Neuronal stem cell (in vitro differentiated cells): ENCODE results near the gene RASGEF1C.
A peak's percentile ranks its signal among the peaks of the same experiment; 100 is the strongest.

Experiments used
- DNase-seq: peaks from one replicate; pipeline ENCODE4 v3.0.0-alpha.2; 2013; ENCODE audit warnings: low spot score
- H2AFZ ChIP-seq: one replicate; pipeline ENCODE4 v1.6.1; 2013; ENCODE audit warnings: mild to moderate bottlenecking, low read length, inconsistent platforms
- H2AK5ac ChIP-seq: 2 replicates; pipeline ENCODE4 v1.6.1; 2013; ENCODE audit warnings: low read depth, mild to moderate bottlenecking, inconsistent platforms, low read length, moderate library complexity, mixed read lengths
- H2BK120ac ChIP-seq: 2 replicates; pipeline ENCODE4 v1.6.1; 2013; ENCODE audit warnings: low read depth, mild to moderate bottlenecking, inconsistent platforms, low read length, moderate library complexity, mixed read lengths
- H2BK12ac ChIP-seq: one replicate; pipeline ENCODE4 v1.6.1; 2013; ENCODE audit warnings: low read length, inconsistent platforms
- H2BK15ac ChIP-seq: 2 replicates; pipeline ENCODE4 v1.6.1; 2013; ENCODE audit warnings: mild to moderate bottlenecking, low read length, inconsistent platforms, mixed read lengths
- H2BK5ac ChIP-seq: one replicate; pipeline ENCODE4 v1.6.1; 2013; ENCODE audit warnings: inconsistent platforms, mild to moderate bottlenecking, low read length, moderate library complexity
- H3K14ac ChIP-seq: one replicate; pipeline ENCODE4 v1.6.1; 2013; ENCODE audit warnings: low read length, inconsistent platforms
- H3K18ac ChIP-seq: 2 replicates; pipeline ENCODE4 v1.6.1; 2013; ENCODE audit warnings: low read length, inconsistent platforms
- H3K23ac ChIP-seq: 2 replicates; pipeline ENCODE4 v1.6.1; 2013; ENCODE audit warnings: low read depth, mild to moderate bottlenecking, mixed read lengths, low read length, inconsistent platforms; ENCODE audit not compliant: poor library complexity
- H3K27ac ChIP-seq: replicated peaks from 3 replicates; pipeline ENCODE4 v1.5.1; 2013; ENCODE audit warnings: low read length, inconsistent platforms
- H3K27me3 ChIP-seq, 3 experiments: 2 replicates each; pipeline ENCODE4 v1.6.1; 2013; ENCODE audit warnings: low read length in 3 of 3, mild to moderate bottlenecking in 2 of 3, inconsistent platforms in 1 of 3, low read depth in 1 of 3, mixed read lengths in 1 of 3, moderate library complexity in 1 of 3; ENCODE audit not compliant: control insufficient read depth in 3 of 3, insufficient read depth in 3 of 3
- H3K36me3 ChIP-seq, 2 donors: replicated peaks in 1 of 2; 2 replicates each; pipeline ENCODE4 v1.6.1; 2013; ENCODE audit warnings: low read length in 2 of 2; ENCODE audit not compliant: control insufficient read depth in 2 of 2, insufficient read depth in 2 of 2
- H3K4ac ChIP-seq: 2 replicates; pipeline ENCODE4 v1.6.1; 2013; ENCODE audit warnings: inconsistent platforms, mild to moderate bottlenecking, low read length, moderate library complexity
- H3K4me1 ChIP-seq, 2 donors: 1 replicate in 1 of 2; 2 replicates in 1 of 2; pipeline ENCODE4 v1.6.1; 2013; ENCODE audit warnings: low read length in 2 of 2, low read depth in 1 of 2; ENCODE audit not compliant: control insufficient read depth in 2 of 2, insufficient read depth in 1 of 2
- H3K4me2 ChIP-seq: one replicate; pipeline ENCODE4 v1.6.1; 2013; ENCODE audit warnings: mild to moderate bottlenecking, low read length, inconsistent platforms; ENCODE audit not compliant: insufficient read depth, poor library complexity, severe bottlenecking
- H3K4me3 ChIP-seq, 2 donors: 2 replicates each; pipeline ENCODE4 v1.5.1; 2013; ENCODE audit warnings: low read length in 2 of 2, mild to moderate bottlenecking in 2 of 2, inconsistent platforms in 1 of 2, moderate library complexity in 1 of 2
- H3K79me1 ChIP-seq: one replicate; pipeline ENCODE4 v1.6.1; 2013; ENCODE audit warnings: low read depth, mild to moderate bottlenecking, inconsistent platforms, low read length, moderate library complexity
- H3K9ac ChIP-seq: one replicate; pipeline ENCODE4 v1.6.1; 2013; ENCODE audit warnings: mild to moderate bottlenecking, low read depth, low read length, inconsistent platforms; ENCODE audit not compliant: poor library complexity
- H3K9me3 ChIP-seq, 2 donors: replicated peaks in 1 of 2; 2 replicates each; pipeline versions ENCODE3 to v1.6.1; 2013; ENCODE audit warnings: low read length in 2 of 2, mild to moderate bottlenecking in 2 of 2, inconsistent platforms in 1 of 2, low read depth in 1 of 2, mixed read lengths in 1 of 2, moderate library complexity in 1 of 2; ENCODE audit not compliant: control insufficient read depth in 2 of 2, insufficient read depth in 1 of 2
- H4K8ac ChIP-seq: one replicate; pipeline ENCODE4 v1.6.1; 2013; ENCODE audit warnings: low read depth, mild to moderate bottlenecking, inconsistent platforms, low read length, moderate library complexity
- H4K91ac ChIP-seq: one replicate; pipeline ENCODE4 v1.6.1; 2013; ENCODE audit warnings: low read length, low read depth, mild to moderate bottlenecking, inconsistent platforms; ENCODE audit not compliant: poor library complexity
- WGBS, 2 donors: extraction: QIAGEN DNeasy Blood & Tissue Kit; methylation state at CpG; one replicate each; pipeline ENCODE4 v1.1.7; 2013; ENCODE audit warnings: missing lambda C conversion rate in 2 of 2, mixed read lengths in 1 of 2; ENCODE audit not compliant: insufficient read length in 2 of 2, insufficient replicate concordance in 1 of 2; ENCODE audit errors: extremely low coverage in 2 of 2; 5-methylcytosine and 5-hydroxymethylcytosine counted together

RASGEF1C gene

GRCh38 chr5:180173198-180173544, 35.8 kb downstream of the RASGEF1C start:
- WGBS, 2 donors: no CpG with 5 or more reads among the region's 4 CpGs
- DNase-seq: no peak

GRCh38 chr5:180172447-180173197, 36.4 kb downstream of the RASGEF1C start:
- H2AK5ac ChIP-seq: peak overlapping the region; percentile 86
- H3K23ac ChIP-seq: peak overlapping the region; percentile 89
- H3K79me1 ChIP-seq: no peaks in the 10 kb centered on the region
- H2BK12ac ChIP-seq: no peak overlapping the region
- peaks cover 12% of the 10 kb centered on the region in 2 donors for H3K4me1 ChIP-seq
- no CpG with 5 or more reads among the region's 11 CpGs for WGBS, 2 donors
- no peak overlapping the region for H3K4ac ChIP-seq
- H3K27ac ChIP-seq: no peak overlapping the region
- no peaks in the 10 kb centered on the region for H3K36me3 ChIP-seq
- H4K91ac ChIP-seq: peak overlapping the region; percentile 30
- H3K9me3 ChIP-seq: no peaks in the 10 kb centered on the region
- H3K27me3 ChIP-seq: no peaks in the 10 kb centered on the region
- H3K18ac ChIP-seq: peak overlapping the region; percentile 4
- H3K14ac ChIP-seq: peak overlapping the region; percentile 99
- H3K4me2 ChIP-seq: no peak overlapping the region
- H3K9ac ChIP-seq: peak overlapping the region; percentile 70
- H4K8ac ChIP-seq: no peak overlapping the region
- H2BK5ac ChIP-seq: peak overlapping the region; percentile 88
- no peak overlapping the region for H2BK15ac ChIP-seq
- peak overlapping the region; percentile 41 for H2BK120ac ChIP-seq
- no peak overlapping the region for H3K4me3 ChIP-seq
- DNase-seq: no peak
- H2AFZ ChIP-seq: no peak overlapping the region

More at GRCh38 chr5:180173198-180173544, 35.8 kb downstream of the RASGEF1C start:
- Histone ChIP-seq H3K79me1 (no peaks in the 10 kb centered on the region), H3K4me2 (no peak overlapping the region), H2AK5ac (peak overlapping the region; percentile 86), H4K8ac (no peak overlapping the region), H3K4ac (no peak overlapping the region), H3K27me3 (no peaks in the 10 kb centered on the region), H3K27ac (no peak overlapping the region), H3K18ac (peak overlapping the region; percentile 20), H3K4me3 (no peak overlapping the region), H3K14ac (peak overlapping the region; percentile 99), H3K36me3 (no peaks in the 10 kb centered on the region), H3K4me1 (peaks cover 12% of the 10 kb centered on the region in 2 donors), H2BK120ac (no peak overlapping the region), H3K9me3 (no peaks in the 10 kb centered on the region), H2BK15ac (no peak overlapping the region), H3K9ac (no peak overlapping the region), H4K91ac (no peak overlapping the region), H3K23ac (no peak overlapping the region), H2AFZ (no peak overlapping the region), H2BK5ac (peak overlapping the region; percentile 88), H2BK12ac (no peak overlapping the region)

GRCh38 chr5:180171568-180172094, 37.4 kb downstream of the RASGEF1C start:
- Histone ChIP-seq H2BK15ac (no peak overlapping the region), H3K4me2 (no peak overlapping the region), H3K23ac (no peak overlapping the region), H2AK5ac (peak overlapping the region; percentile 83), H3K4me1 (peaks cover 12% of the 10 kb centered on the region in 2 donors), H2BK12ac (peak overlapping the region; percentile 73), H3K9ac (no peak overlapping the region), H3K79me1 (no peaks in the 10 kb centered on the region), H3K18ac (peak overlapping the region; percentile 84), H3K36me3 (no peaks in the 10 kb centered on the region), H3K4me3 (no peak overlapping the region), H3K9me3 (no peaks in the 10 kb centered on the region), H3K27ac (no peak overlapping the region), H2BK5ac (no peak overlapping the region), H2AFZ (no peak overlapping the region), H3K14ac (peak overlapping the region; percentile 98), H3K4ac (no peak overlapping the region), H3K27me3 (no peaks in the 10 kb centered on the region), H4K8ac (no peak overlapping the region), H4K91ac (peak overlapping the region; percentile 64), H2BK120ac (peak overlapping the region; percentile 54)
- no CpG with 5 or more reads among the region's 14 CpGs for WGBS, 2 donors
- DNase-seq: no peak

- H2AFZ ChIP-seq: peak overlapping the region; percentile 81
- H3K27me3 ChIP-seq: no peaks in the 10 kb centered on the region
- no peak overlapping the region for H3K4me3 ChIP-seq
- no peak overlapping the region for H3K4me2 ChIP-seq
- H3K36me3 ChIP-seq: no peaks in the 10 kb centered on the region
- no peak for DNase-seq
- peak overlapping the region; percentile 8 for H3K4ac ChIP-seq
- peak overlapping the region; percentile 96 for H3K18ac ChIP-seq
- peak overlapping the region; percentile 83 for H2AK5ac ChIP-seq
- no peak overlapping the region for H2BK5ac ChIP-seq
- peak overlapping the region; percentile 73 for H2BK12ac ChIP-seq
- H4K91ac ChIP-seq: peak overlapping the region; percentile 64
- H3K9me3 ChIP-seq: no peaks in the 10 kb centered on the region
- H3K23ac ChIP-seq: peak overlapping the region; percentile 25
- no peaks in the 10 kb centered on the region for H3K79me1 ChIP-seq
- peak overlapping the region; percentile 98 for H3K14ac ChIP-seq
- peak overlapping the region; percentile 94 for H2BK15ac ChIP-seq
- H3K27ac ChIP-seq: no peak overlapping the region
- H3K4me1 ChIP-seq: peaks cover 12% of the 10 kb centered on the region in 2 donors
- H2BK120ac ChIP-seq: peak overlapping the region; percentile 81
- WGBS, 2 donors: no CpG with 5 or more reads among the region's 19 CpGs
- no peak overlapping the region for H4K8ac ChIP-seq
- H3K9ac ChIP-seq: peak overlapping the region; percentile 30
Observed at GRCh38 chr5:180170810-180171567, 38.0 kb downstream of the RASGEF1C start.
